ENCODE data around the gene IQCH. TPM values are rescaled to one million over a fixed set of nuclear protein-coding genes. Genes with fewer than 3 reads are reported as not detected.

IQCH gene
- total RNA-seq, 3 donors from 2014 or later (not counting 1 experiment from before 2014, with no cell fraction given), result 0.78 to 1.4 (median 0.86) TPM

DNA sequence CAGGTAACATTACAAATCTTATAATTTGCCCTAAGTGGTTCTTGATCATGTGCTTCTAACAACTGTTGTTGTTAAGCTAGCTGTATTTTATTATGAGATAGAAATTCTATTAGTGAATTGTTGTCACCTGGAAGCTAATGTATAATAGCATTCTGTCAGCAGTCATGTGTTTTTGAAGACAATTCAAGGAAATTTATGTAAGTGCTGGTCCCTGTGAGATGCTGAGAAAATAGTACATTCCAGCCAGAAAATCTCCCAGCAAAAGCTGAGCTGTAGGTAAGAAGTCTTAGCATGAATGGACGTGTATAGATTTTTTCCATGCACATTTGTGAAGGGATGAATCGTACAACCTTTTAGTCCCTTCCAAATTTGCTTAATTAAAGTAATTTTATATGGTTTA is 146.3 kb downstream of the IQCH start:
- H3K27me3 ChIP-seq (ENCODE audit: control insufficient read depth, insufficient read depth, low read length), result no peaks in the 10 kb centered on the region
- DNase-seq (no peak), ATAC-seq (no peak)
- no peak overlapping the region for H3K27ac Mint-ChIP-seq
- TF ChIP-seq, protein P1, sequence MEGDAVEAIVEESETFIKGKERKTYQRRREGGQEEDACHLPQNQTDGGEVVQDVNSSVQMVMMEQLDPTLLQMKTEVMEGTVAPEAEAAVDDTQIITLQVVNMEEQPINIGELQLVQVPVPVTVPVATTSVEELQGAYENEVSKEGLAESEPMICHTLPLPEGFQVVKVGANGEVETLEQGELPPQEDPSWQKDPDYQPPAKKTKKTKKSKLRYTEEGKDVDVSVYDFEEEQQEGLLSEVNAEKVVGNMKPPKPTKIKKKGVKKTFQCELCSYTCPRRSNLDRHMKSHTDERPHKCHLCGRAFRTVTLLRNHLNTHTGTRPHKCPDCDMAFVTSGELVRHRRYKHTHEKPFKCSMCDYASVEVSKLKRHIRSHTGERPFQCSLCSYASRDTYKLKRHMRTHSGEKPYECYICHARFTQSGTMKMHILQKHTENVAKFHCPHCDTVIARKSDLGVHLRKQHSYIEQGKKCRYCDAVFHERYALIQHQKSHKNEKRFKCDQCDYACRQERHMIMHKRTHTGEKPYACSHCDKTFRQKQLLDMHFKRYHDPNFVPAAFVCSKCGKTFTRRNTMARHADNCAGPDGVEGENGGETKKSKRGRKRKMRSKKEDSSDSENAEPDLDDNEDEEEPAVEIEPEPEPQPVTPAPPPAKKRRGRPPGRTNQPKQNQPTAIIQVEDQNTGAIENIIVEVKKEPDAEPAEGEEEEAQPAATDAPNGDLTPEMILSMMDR (IDR thresholded peaks at IDR 0.05), result no peak
- H3K4me3 Mint-ChIP-seq, result no peak overlapping the region
- H3K4me3 ChIP-seq (ENCODE audit: low read length), result no peak overlapping the region
- no peaks in the 10 kb centered on the region for H3K36me3 Mint-ChIP-seq
- H3K4me1 Mint-ChIP-seq, result no peaks in the 10 kb centered on the region
- no peaks in the 10 kb centered on the region for H3K9me3 Mint-ChIP-seq
- H3K4me1 ChIP-seq (ENCODE audit: control insufficient read depth, insufficient read depth, low read length), result no peaks in the 10 kb centered on the region
- H3K27ac ChIP-seq (ENCODE audit: low read length), result no peak overlapping the region
- H3K36me3 ChIP-seq (ENCODE audit: control insufficient read depth, insufficient read depth, low read length), result no peaks in the 10 kb centered on the region
- intact Hi-C loops (cut with micrococcal nuclease), result no loop called here
- no CpG with 5 or more reads among the region's 2 CpGs for WGBS (ENCODE audit: insufficient coverage)
- peaks cover 0 to 18% of the 10 kb centered on the region in 2 donors for H3K27me3 Mint-ChIP-seq (ENCODE audit: low read depth in 2 of 2)
- H3K9me3 ChIP-seq (ENCODE audit: control insufficient read depth, insufficient read depth, low read length), result no peaks in the 10 kb centered on the region

DNA sequence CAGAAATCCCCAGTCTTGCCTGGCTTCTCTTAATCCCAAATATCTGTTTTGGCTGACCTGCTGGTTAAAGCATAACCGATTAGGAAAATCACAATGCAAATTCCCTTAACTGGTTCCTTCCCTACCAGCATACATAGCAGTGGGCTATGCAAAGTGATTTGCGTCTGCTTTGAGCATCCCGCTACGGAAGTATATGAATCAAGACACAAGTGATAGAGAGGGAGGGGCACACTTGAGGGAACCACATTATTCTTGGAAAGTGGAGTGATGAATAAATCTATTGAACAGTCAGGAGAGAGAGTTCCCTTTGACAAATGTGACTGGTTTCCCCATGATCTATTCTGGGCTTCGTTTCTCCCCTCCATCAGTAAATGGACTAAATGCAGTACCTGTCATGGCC is 146.8 kb downstream of the IQCH start:
- H3K27me3 Mint-ChIP-seq (ENCODE audit: low read depth in 2 of 2), result peaks cover 0 to 13% of the 10 kb centered on the region in 2 donors
- no peak for DNase-seq

DNA sequence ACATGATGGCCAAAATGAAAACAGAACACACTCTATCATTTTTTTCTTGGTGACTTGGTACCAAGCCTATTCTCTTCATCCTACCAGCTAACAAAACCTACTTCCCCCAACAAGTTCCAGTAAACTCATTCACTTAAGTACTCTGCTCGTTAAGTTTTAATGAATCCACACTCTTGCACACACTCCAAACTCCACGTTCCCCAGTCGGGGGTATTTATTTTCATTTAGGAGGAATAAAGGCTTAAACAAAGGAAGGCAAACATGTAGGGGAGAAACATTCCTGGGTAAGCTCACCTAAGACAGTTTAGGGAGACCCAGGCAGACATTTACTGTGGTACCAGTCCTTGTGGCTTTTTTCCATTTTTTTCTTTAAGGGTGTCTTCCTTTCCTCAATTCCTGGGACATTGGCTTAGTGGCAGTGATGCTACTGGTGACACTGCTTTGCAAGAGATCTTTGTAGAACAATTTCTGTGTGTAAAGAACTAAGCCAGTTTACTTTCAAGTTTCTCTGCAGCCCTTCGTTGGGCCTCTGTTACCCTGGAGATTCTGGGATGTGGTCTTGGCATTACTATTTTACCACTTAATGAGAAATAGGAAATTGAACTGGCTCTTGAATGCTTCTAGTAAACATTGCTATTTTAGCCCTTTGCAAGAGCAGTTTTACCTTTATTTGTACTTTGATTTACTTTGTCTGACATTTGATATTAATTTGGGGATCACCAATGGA is 149.0 kb downstream of the IQCH start:
- peaks cover 0 to 12% of the 10 kb centered on the region in 2 donors for H3K27me3 Mint-ChIP-seq (ENCODE audit: low read depth in 2 of 2)
- ATAC-seq (no peak), DNase-seq (no peak)
- 56% methylated on average over 2 of the region's 4 CpGs for WGBS (ENCODE audit: insufficient coverage)
- no peak overlapping the region for H3K4me3 ChIP-seq (ENCODE audit: low read length)
- intact Hi-C loops (cut with micrococcal nuclease), result no loop called here
- H3K9me3 Mint-ChIP-seq, result no peaks in the 10 kb centered on the region
- no peak overlapping the region for H3K27ac Mint-ChIP-seq
- no peaks in the 10 kb centered on the region for H3K9me3 ChIP-seq (ENCODE audit: control insufficient read depth, insufficient read depth, low read length)
- no peak overlapping the region for H3K27ac ChIP-seq (ENCODE audit: low read length)
- H3K4me3 Mint-ChIP-seq, result no peak overlapping the region
- TF ChIP-seq, protein P1 (IDR thresholded peaks at IDR 0.05), result no peak
- H3K27me3 ChIP-seq (ENCODE audit: control insufficient read depth, insufficient read depth, low read length), result no peaks in the 10 kb centered on the region
- no peaks in the 10 kb centered on the region for H3K4me1 Mint-ChIP-seq
- H3K36me3 ChIP-seq (ENCODE audit: control insufficient read depth, insufficient read depth, low read length), result no peaks in the 10 kb centered on the region
- H3K36me3 Mint-ChIP-seq, result no peaks in the 10 kb centered on the region
- H3K4me1 ChIP-seq (ENCODE audit: control insufficient read depth, insufficient read depth, low read length), result no peaks in the 10 kb centered on the region

More for the DNA sequence above, 146.8 kb downstream of the IQCH start:
- H3K4me3 ChIP-seq (ENCODE audit: low read length), result no peak overlapping the region
- TF ChIP-seq, protein P1 (IDR thresholded peaks at IDR 0.05), result no peak
- intact Hi-C loops (cut with micrococcal nuclease), result no loop called here
- no peaks in the 10 kb centered on the region for H3K27me3 ChIP-seq (ENCODE audit: control insufficient read depth, insufficient read depth, low read length)
- Mint-ChIP-seq H3K4me3 (no peak overlapping the region), H3K9me3 (no peaks in the 10 kb centered on the region), H3K4me1 (no peaks in the 10 kb centered on the region), H3K36me3 (no peaks in the 10 kb centered on the region), H3K27ac (no peak overlapping the region)
- ATAC-seq, result no peak
- H3K4me1 ChIP-seq (ENCODE audit: control insufficient read depth, insufficient read depth, low read length), result no peaks in the 10 kb centered on the region
- no peaks in the 10 kb centered on the region for H3K36me3 ChIP-seq (ENCODE audit: control insufficient read depth, insufficient read depth, low read length)
- H3K9me3 ChIP-seq (ENCODE audit: control insufficient read depth, insufficient read depth, low read length), result no peaks in the 10 kb centered on the region
- 95% methylated on average over 4 of the region's 5 CpGs for WGBS (ENCODE audit: insufficient coverage)
- no peak overlapping the region for H3K27ac ChIP-seq (ENCODE audit: low read length)
